CD1c-positive myeloid dendritic cell (primary cell): ENCODE data around the gene SRL.

Experiments used
- DNase-seq: peaks from one replicate; pipeline ENCODE4 v3.0.0-alpha.2; 2016; ENCODE audit errors: extremely low spot score

The SRL gene

GRCh38 chr16:4241928-4242283 is at the start of gene SRL:
Gene SRL, minus strand, starts transcription at chr16:4242080. Its CDS starts 13 bp downstream, at chr16:4242067.
- no peak for DNase-seq

GRCh38 chr16:4290236-4290830 is 48.5 kb upstream of the SRL start:
- peak; percentile 76 for DNase-seq

- peak; percentile 75 for DNase-seq
Measured at GRCh38 chr16:4288148-4288921, 46.5 kb upstream of the SRL start.

- no peak for DNase-seq
Measured at GRCh38 chr16:4285167-4285566, 43.3 kb upstream of the SRL start.

- no peak for DNase-seq
Measured at GRCh38 chr16:4283939-4284338, 42.1 kb upstream of the SRL start.

GRCh38 chr16:4283441-4283840 is 41.6 kb upstream of the SRL start:
- DNase-seq = peak; percentile 31

- no peak for DNase-seq
Measured at GRCh38 chr16:4280625-4281024, 38.7 kb upstream of the SRL start.

- no peak for DNase-seq
Measured at GRCh38 chr16:4277987-4278513, 36.2 kb upstream of the SRL start.

- no peak for DNase-seq
Measured at GRCh38 chr16:4275861-4276260, 34.0 kb upstream of the SRL start.

- peak; percentile 57 for DNase-seq
Measured at GRCh38 chr16:4273858-4274311, 32.0 kb upstream of the SRL start.

- peak; percentile 80 for DNase-seq
Measured at GRCh38 chr16:4272114-4272956, 30.5 kb upstream of the SRL start.

- DNase-seq = peak; percentile 92
Measured at GRCh38 chr16:4271176-4272113, 29.6 kb upstream of the SRL start.

GRCh38 chr16:4270595-4270994 is 28.7 kb upstream of the SRL start:
- DNase-seq = no peak

- DNase-seq = no peak
Measured at GRCh38 chr16:4270091-4270490, 28.2 kb upstream of the SRL start.

GRCh38 chr16:4266372-4266771 is 24.5 kb upstream of the SRL start:
- no peak for DNase-seq

- no peak for DNase-seq
Measured at GRCh38 chr16:4265676-4266075, 23.8 kb upstream of the SRL start.

- DNase-seq = no peak
Measured at GRCh38 chr16:4264546-4264945, 22.7 kb upstream of the SRL start.

GRCh38 chr16:4263504-4264436 is 21.9 kb upstream of the SRL start:
- no peak for DNase-seq

GRCh38 chr16:4262303-4262835 is 20.5 kb upstream of the SRL start:
- no peak for DNase-seq
